Measurements from ENCODE around the gene ZNF845. TPM values are rescaled to one million over a fixed set of nuclear protein-coding genes. Genes with fewer than 3 reads are reported as not detected.
A peak's percentile ranks its signal among the peaks of the same experiment; 100 is the strongest.
"Not testable (repeated sequence)": the region's sequence is repeated elsewhere in the genome, so short reads cannot be mapped to it uniquely, and the experiment has no call there.

The ZNF845 gene
- total RNA-seq, 2 donors from 2014 or later = 4.2 to 7.4 TPM

- DNase-seq (ENCODE audit: low spot score) (peak; percentile 90), ATAC-seq (ENCODE audit: insufficient number of reproducible peaks, low FRiP score, low read depth) (peak; percentile 99)
- Histone ChIP-seq H3K9me3 (no peaks in the 10 kb centered on the region), H3K4me3 (peak within 1 kb of the TSS; percentile 98), H3K27ac (peak within 1 kb of the TSS; percentile 84 to 89), H3K4me1 (ENCODE audit: control insufficient read depth in 1 of 2, low read depth in 2 of 2) (peaks cover 5 to 22% of the 10 kb centered on the region in 2 donors), H3K27me3 (replicated peaks; ENCODE audit: insufficient read depth) (no peaks in the 10 kb centered on the region), H3K36me3 (peaks cover 4% of the 10 kb centered on the region)
- TF ChIP-seq CTCF (IDR thresholded peaks at IDR 0.05) = peak; percentile 66
These were observed 61.7 kb downstream of the ZNF845 start, which contains the start of gene ZNF765 for GRCh38 chr19:53394974-53395839. Gene ZNF765, plus strand, starts transcription at chr19:53395149. Its CDS starts 2,867 bp downstream, at chr19:53398016.

GRCh38 chr19:53395840-53396524 lies 62.4 kb downstream of the ZNF845 start:
- ATAC-seq (ENCODE audit: insufficient number of reproducible peaks, low FRiP score, low read depth); H3K9me3 ChIP-seq; DNase-seq (ENCODE audit: low spot score); H3K36me3 ChIP-seq; H3K27me3 ChIP-seq (replicated peaks; ENCODE audit: insufficient read depth): not testable (repeated sequence)
- H3K4me3 ChIP-seq = peak overlapping the region; percentile 98
- peak overlapping the region; percentile 84 to 89 for H3K27ac ChIP-seq
- H3K4me1 ChIP-seq (ENCODE audit: control insufficient read depth in 1 of 2, low read depth in 2 of 2) = peaks cover 5 to 22% of the 10 kb centered on the region in 2 donors

GRCh38 chr19:53396525-53396868 lies 62.9 kb downstream of the ZNF845 start:
- Histone ChIP-seq H3K9me3 (no peaks in the 10 kb centered on the region), H3K27ac (no peak overlapping the region), H3K4me1 (ENCODE audit: control insufficient read depth in 1 of 2, low read depth in 2 of 2) (peaks cover 5 to 22% of the 10 kb centered on the region in 2 donors), H3K36me3 (peaks cover 8% of the 10 kb centered on the region), H3K27me3 (replicated peaks; ENCODE audit: insufficient read depth) (no peaks in the 10 kb centered on the region), H3K4me3 (peak overlapping the region; percentile 98)
- no peak for ATAC-seq (ENCODE audit: insufficient number of reproducible peaks, low FRiP score, low read depth)
- no peak for TF ChIP-seq CTCF (IDR thresholded peaks at IDR 0.05)
- no peak for DNase-seq (ENCODE audit: low spot score)

GRCh38 chr19:53397918-53398317 lies 64.4 kb downstream of the ZNF845 start:
- H3K27me3 ChIP-seq (replicated peaks; ENCODE audit: insufficient read depth); H3K9me3 ChIP-seq; ATAC-seq (ENCODE audit: insufficient number of reproducible peaks, low FRiP score, low read depth); H3K4me3 ChIP-seq; DNase-seq (ENCODE audit: low spot score); H3K27ac ChIP-seq: not testable (repeated sequence)
- Histone ChIP-seq H3K4me1 (ENCODE audit: control insufficient read depth in 1 of 2, low read depth in 2 of 2) (peaks cover 5 to 22% of the 10 kb centered on the region in 2 donors), H3K36me3 (peaks cover 17% of the 10 kb centered on the region)

Other genes with a start within 250 kb of the ZNF845 start
- 10 to 100 TPM; 32.9 to 67.2 TPM for gene ZNF160, start 230.3 kb upstream of the ZNF845 start, total RNA-seq
- gene ZNF415, start 200.8 kb upstream of the ZNF845 start, total RNA-seq = 1 to 10 TPM; 2.3 to 7.1 TPM
- 10 to 100 TPM in 1 of 2 donors, 1 to 10 TPM in 1; 8.8 to 16.6 TPM for gene ZNF347, start 174.7 kb upstream of the ZNF845 start, total RNA-seq
- 1 to 10 TPM; 4.5 to 6.6 TPM for gene ZNF665, start 140.4 kb upstream of the ZNF845 start, total RNA-seq
- 10 to 100 TPM; 20.6 to 21.7 TPM for gene ZNF677, start 78.9 kb upstream of the ZNF845 start, total RNA-seq
- not detected for gene VN1R2, start 75.5 kb upstream of the ZNF845 start, total RNA-seq
- gene VN1R4, start 66.0 kb upstream of the ZNF845 start, total RNA-seq = not detected
- gene ZNF525, start 32.0 kb downstream of the ZNF845 start, total RNA-seq = 10 to 100 TPM in 1 of 2 donors, 1 to 10 TPM in 1; 4.9 to 11.4 TPM
- 10 to 100 TPM; 10.3 to 18.5 TPM for gene ZNF765, start 61.4 kb downstream of the ZNF845 start, total RNA-seq
- 10 to 100 TPM; 14.0 to 16.8 TPM for gene ZNF761, start 98.2 kb downstream of the ZNF845 start, total RNA-seq
- 1 to 10 TPM in 1 of 2 donors, under 1 TPM in 1; 0.81 to 3.0 TPM for gene ZNF813, start 134.0 kb downstream of the ZNF845 start, total RNA-seq
- 10 to 100 TPM; 26.9 to 38.7 TPM for gene ZNF331, start 204.4 kb downstream of the ZNF845 start, total RNA-seq

Measured in thoracic aorta (tissue), 2 donors.